Hindlimb muscle (tissue), 1 donor: ENCODE data around the gene COG3. TPM values are rescaled to one million over a fixed set of nuclear protein-coding genes. Genes with fewer than 3 reads are reported as not detected.

Experiments used
- DNase-seq: peaks from one replicate; pipeline ENCODE4 v3.0.0-alpha.2; 2013
- polyA plus RNA-seq: library from polyadenylated mRNA; unstranded; fragments of 120-200 nt; gene quantifications from one replicate; pipeline ENCODE4 v1.2.1, GENCODE V29; 2013; ENCODE audit not compliant: insufficient read length

Gene COG3
- polyA plus RNA-seq, 1 donor, result 21.3 TPM

GRCh38 chr13:45554604-45555109, 89.9 kb downstream of the COG3 start:
- no peak for DNase-seq

GRCh38 chr13:45564133-45564776, 99.5 kb downstream of the COG3 start:
- no peak for DNase-seq

GRCh38 chr13:45565331-45565730, 100.6 kb downstream of the COG3 start:
- no peak for DNase-seq

GRCh38 chr13:45575146-45575829, 110.5 kb downstream of the COG3 start:
- DNase-seq, result no peak

- DNase-seq, result no peak
These were observed 111.1 kb downstream of the COG3 start for GRCh38 chr13:45575830-45576180.

- no peak for DNase-seq
These were observed 111.7 kb downstream of the COG3 start for GRCh38 chr13:45576466-45576865.

GRCh38 chr13:45582408-45583076, 117.8 kb downstream of the COG3 start:
- no peak for DNase-seq

GRCh38 chr13:45584816-45585215, 120.1 kb downstream of the COG3 start:
- DNase-seq, result no peak

Other genes starting within 250 kb of the COG3 start
- gene TPT1, start 123.8 kb upstream of the COG3 start, polyA plus RNA-seq, result 8,044 TPM
- 14.7 TPM for gene SLC25A30, start 46.6 kb upstream of the COG3 start, polyA plus RNA-seq
- 1.3 TPM for gene ERICH6B, start 150.8 kb downstream of the COG3 start, polyA plus RNA-seq
- gene CBY2, start 237.4 kb downstream of the COG3 start, polyA plus RNA-seq, result not detected